ENCODE measurements around the gene ITPR2. TPM values are rescaled to one million over a fixed set of nuclear protein-coding genes. Genes with fewer than 3 reads are reported as not detected.

Gene ITPR2
- total RNA-seq, 1 donor from 2014 or later, result 12.5 TPM

- Histone ChIP-seq H3K36me3 (no peaks in the 10 kb centered on the region), H3K4me3 (no peak overlapping the region), H3K4me1 (no peaks in the 10 kb centered on the region), H3K27me3 (no peaks in the 10 kb centered on the region), H3K9me3 (no peaks in the 10 kb centered on the region), H3K27ac (no peak overlapping the region)
- DNase-seq (ENCODE audit: low spot score in 2 of 2), result no peak
- intact Hi-C loops (cut with DNase I), result no loop called here
- TF ChIP-seq CTCF (IDR thresholded peaks at IDR 0.05), result no peak
Observed at GRCh38 chr12:26347300-26347699, 485.7 kb downstream of the ITPR2 start.

GRCh38 chr12:26346736-26347135 lies 486.3 kb downstream of the ITPR2 start:
- Histone ChIP-seq H3K9me3 (no peaks in the 10 kb centered on the region), H3K27ac (no peak overlapping the region), H3K4me3 (no peak overlapping the region), H3K4me1 (no peaks in the 10 kb centered on the region), H3K27me3 (no peaks in the 10 kb centered on the region), H3K36me3 (no peaks in the 10 kb centered on the region)
- no peak for TF ChIP-seq CTCF (IDR thresholded peaks at IDR 0.05)
- DNase-seq (ENCODE audit: low spot score in 2 of 2), result no peak
- intact Hi-C loops (cut with DNase I), result no loop called here

- Histone ChIP-seq H3K36me3 (no peaks in the 10 kb centered on the region), H3K27me3 (no peaks in the 10 kb centered on the region), H3K4me3 (no peak overlapping the region), H3K9me3 (no peaks in the 10 kb centered on the region), H3K4me1 (no peaks in the 10 kb centered on the region), H3K27ac (no peak overlapping the region)
- intact Hi-C loops (cut with DNase I), result no loop called here
- no peak for TF ChIP-seq CTCF (IDR thresholded peaks at IDR 0.05)
- no peak for DNase-seq (ENCODE audit: low spot score in 2 of 2)
Observed at GRCh38 chr12:26345471-26346003, 487.5 kb downstream of the ITPR2 start.

- intact Hi-C loops (cut with DNase I), result no loop called here
- no peak for DNase-seq (ENCODE audit: low spot score in 2 of 2)
Observed at GRCh38 chr12:26341491-26341890, 491.5 kb downstream of the ITPR2 start.

GRCh38 chr12:26340649-26341048 lies 492.3 kb downstream of the ITPR2 start:
- H3K27me3 ChIP-seq, result no peaks in the 10 kb centered on the region
- DNase-seq (ENCODE audit: low spot score in 2 of 2), result peak in 1 of 2 donors; percentile 15
- H3K9me3 ChIP-seq, result no peaks in the 10 kb centered on the region

More at GRCh38 chr12:26341491-26341890, 491.5 kb downstream of the ITPR2 start:
- Histone ChIP-seq H3K27ac (no peak overlapping the region), H3K36me3 (peaks cover 4% of the 10 kb centered on the region in 2 donors), H3K4me3 (no peak overlapping the region), H3K4me1 (no peaks in the 10 kb centered on the region), H3K27me3 (no peaks in the 10 kb centered on the region), H3K9me3 (no peaks in the 10 kb centered on the region)
- no peak for TF ChIP-seq CTCF (IDR thresholded peaks at IDR 0.05)

More at GRCh38 chr12:26340649-26341048, 492.3 kb downstream of the ITPR2 start:
- TF ChIP-seq CTCF (IDR thresholded peaks at IDR 0.05), result no peak
- no peak overlapping the region for H3K4me3 ChIP-seq
- intact Hi-C loops (cut with DNase I), result no loop called here
- H3K36me3 ChIP-seq, result peaks cover 4% of the 10 kb centered on the region in 2 donors
- H3K27ac ChIP-seq, result no peak overlapping the region
- no peaks in the 10 kb centered on the region for H3K4me1 ChIP-seq

Data from ascending aorta (tissue), 2 donors.